Pulmonary artery endothelial cell (primary cell): Measurements from ENCODE around the gene UNC13B. TPM values are rescaled to one million over a fixed set of nuclear protein-coding genes. Genes with fewer than 3 reads are reported as not detected.

Experiments used
- DNase-seq: peaks from one replicate; pipeline ENCODE4 v3.0.0-alpha.2; 2011; ENCODE audit warnings: low read depth, low spot score
- total RNA-seq: library from RNA; depleted of rRNA; stranded (reverse); fragments of >200 nt; gene quantifications from 2 replicates; pipeline ENCODE4 v1.2.3, GENCODE V29; 2014

The UNC13B gene
- total RNA-seq, 1 donor from 2014 or later = 41.3 TPM

- DNase-seq = no peak
Measured at GRCh38 chr9:35322075-35322885, 160.5 kb downstream of the UNC13B start.

DNA sequence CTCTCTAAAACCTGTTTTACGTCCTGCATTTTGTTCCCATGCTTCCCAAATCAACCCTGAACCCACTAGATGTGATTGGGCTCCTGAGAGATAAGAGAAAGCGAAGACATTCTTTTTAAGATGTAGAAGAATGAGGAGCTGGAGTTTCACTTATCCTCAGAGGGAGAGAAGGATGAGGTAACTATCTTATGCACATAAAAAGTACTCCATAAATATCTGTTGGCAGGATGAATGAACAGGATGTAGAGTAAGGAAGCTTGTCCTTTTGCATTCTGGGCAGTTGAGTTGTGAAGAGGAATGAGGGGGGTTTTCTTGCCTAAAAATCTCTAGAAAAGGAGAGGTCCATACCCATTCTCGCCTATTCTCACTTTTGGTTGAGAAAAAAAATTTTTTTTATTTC lies 163.2 kb downstream of the UNC13B start:
- no peak for DNase-seq

DNA sequence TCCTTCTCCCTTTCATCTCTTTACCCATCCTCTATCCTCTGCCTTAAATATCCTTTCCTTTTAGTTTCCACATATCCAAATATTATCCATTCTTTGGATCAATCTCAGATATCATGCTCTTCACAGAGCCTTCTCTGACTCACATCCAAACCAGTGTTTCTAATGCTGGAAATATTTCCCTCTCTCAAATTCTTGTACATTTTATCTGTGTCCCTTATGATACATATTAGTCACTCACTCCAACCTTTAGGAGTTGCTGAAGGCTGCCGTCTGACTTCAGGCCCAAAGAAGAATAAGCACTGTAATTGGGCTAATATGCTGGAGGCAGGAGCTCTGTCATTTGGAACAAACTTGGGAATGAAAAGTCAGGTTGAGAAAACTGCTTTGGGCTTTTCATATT lies 171.7 kb downstream of the UNC13B start:
- DNase-seq = no peak

- DNase-seq = peak; percentile 97
Measured at GRCh38 chr9:35335164-35335563, 173.4 kb downstream of the UNC13B start.

- no peak for DNase-seq
Measured at GRCh38 chr9:35338086-35338485, 176.3 kb downstream of the UNC13B start.

- no peak for DNase-seq
Measured at GRCh38 chr9:35338561-35339274, 176.9 kb downstream of the UNC13B start.

GRCh38 chr9:35340046-35340445 lies 178.2 kb downstream of the UNC13B start:
- no peak for DNase-seq

GRCh38 chr9:35341021-35341420 lies 179.2 kb downstream of the UNC13B start:
- no peak for DNase-seq

DNA sequence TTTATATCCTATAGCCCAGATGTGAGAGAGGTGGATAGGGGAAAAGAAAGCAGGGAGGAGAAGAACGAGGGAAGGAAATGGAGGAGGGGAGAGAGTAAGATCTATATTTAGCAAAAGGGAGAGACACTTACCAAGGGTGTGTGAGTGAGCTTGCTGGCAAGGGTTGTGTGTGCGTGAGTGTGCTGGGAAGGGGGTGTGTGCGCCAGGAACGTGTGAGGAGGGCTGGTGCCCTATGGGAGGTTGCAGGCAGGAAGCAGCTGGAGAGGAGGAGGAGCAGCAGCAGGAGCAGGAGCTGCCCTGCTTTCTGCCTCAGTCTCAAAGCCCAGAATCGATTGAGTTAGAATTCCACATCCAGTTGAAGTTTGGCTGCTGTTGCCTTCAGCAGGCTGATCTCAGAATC lies 179.8 kb downstream of the UNC13B start:
- peak; percentile 78 for DNase-seq

GRCh38 chr9:35342221-35342958 lies 180.6 kb downstream of the UNC13B start:
- DNase-seq = no peak

DNA sequence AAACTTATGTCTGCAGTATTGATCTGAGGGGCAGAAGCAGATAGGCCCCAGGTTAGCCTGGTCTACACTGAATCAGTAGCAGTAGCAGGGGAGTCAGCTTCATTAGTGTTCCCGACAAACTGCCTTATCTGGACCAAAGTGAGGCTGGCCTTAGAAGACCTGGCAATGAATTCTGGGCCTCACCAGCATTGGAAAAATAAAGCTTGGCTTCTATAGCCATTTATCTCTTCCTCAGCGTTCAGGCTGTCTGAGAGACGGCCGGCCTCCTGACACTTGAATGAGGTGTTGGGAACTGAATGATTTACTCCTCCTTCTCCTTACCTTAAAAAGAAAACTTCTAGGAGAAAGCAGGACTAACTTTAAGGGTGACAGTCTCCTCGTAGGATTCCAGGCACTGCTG lies 186.3 kb downstream of the UNC13B start:
- DNase-seq = no peak

GRCh38 chr9:35349287-35349990 lies 187.6 kb downstream of the UNC13B start:
- no peak for DNase-seq

DNA sequence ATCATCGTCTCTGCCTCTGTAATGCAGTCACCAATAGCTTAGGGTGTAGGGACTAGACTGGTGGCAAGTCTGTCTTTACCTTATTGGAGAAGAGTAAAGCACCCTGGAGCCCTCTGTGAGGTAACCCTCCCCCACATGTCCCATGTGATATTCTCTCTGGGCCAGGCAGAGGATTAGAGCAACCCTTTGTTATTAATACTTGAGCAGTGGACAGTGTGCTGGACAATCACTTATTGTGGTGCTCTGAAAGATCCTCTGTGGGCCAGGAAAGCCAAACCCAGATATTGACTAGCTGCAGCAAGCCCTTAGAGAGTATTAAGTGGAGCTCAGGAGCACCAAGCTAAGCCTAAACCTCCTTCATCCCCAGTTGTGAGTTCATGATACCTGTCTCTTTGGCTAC lies 188.4 kb downstream of the UNC13B start:
- no peak for DNase-seq

DNA sequence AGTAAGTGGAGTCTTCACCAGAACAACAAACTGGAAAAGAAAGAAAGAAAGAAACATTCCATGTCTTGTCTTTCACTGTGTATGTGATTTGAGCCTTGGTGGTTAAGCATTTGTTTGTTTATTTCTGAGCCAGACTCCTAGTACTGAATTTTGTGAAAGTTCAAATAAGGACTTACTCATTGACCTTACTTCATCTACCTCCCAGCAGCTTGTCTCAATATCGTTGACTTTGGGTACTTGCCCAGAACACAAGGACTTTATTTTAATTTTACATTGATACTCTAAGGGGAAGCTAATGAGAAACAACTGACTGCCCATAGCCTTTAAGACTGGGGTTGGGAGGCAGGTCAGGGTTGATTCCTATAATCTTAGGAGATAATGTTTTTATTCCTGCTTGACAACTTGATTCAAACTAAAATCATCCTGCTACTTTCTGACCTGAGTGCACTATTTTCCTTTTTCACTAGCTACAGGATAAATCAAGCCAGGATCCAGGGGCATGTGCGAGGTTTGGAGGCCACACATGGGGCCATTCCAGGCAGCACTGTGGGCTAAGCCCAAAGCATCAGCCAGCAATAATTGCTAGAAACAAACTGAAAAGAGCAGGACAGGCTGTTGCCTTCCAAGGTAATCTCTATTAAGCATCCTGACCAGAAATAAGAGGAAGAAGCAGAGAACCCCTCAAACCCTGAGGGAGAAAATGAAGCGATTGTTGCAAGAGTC lies 189.2 kb downstream of the UNC13B start:
- DNase-seq = no peak

DNA sequence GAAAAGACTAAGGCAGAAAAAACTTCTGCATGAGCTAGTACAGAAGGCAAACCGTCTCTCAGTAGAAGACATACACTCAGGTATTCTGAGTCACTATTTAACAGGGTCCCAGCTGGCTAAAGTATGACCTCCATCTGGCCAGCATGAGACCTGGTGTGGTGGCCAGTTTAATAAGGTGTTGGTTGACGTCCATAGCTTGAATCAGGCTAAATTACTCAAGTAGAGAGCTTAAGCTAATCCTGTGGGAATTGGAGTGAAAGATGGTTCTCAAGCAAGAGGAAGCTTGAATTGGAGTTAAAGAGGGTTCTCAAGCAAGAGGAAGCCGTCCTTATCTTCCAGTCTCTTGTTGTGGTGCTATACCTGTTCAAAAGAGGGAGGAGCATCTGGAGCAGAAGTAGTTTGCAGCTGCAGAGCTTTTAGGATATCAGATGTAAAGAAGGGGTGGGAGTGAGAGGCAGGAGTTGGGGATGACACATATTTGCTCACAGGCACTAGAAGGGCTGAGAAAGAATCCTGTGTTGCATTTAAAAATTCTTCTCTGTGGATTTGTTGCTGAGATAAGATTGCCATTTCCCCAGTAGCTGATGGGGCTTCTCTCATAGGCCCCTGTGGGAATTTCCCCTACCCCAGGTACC lies 192.0 kb downstream of the UNC13B start:
- no peak for DNase-seq

GRCh38 chr9:35355939-35356338 lies 194.1 kb downstream of the UNC13B start:
- DNase-seq = no peak

GRCh38 chr9:35357116-35357515 lies 195.3 kb downstream of the UNC13B start:
- DNase-seq = no peak

DNA sequence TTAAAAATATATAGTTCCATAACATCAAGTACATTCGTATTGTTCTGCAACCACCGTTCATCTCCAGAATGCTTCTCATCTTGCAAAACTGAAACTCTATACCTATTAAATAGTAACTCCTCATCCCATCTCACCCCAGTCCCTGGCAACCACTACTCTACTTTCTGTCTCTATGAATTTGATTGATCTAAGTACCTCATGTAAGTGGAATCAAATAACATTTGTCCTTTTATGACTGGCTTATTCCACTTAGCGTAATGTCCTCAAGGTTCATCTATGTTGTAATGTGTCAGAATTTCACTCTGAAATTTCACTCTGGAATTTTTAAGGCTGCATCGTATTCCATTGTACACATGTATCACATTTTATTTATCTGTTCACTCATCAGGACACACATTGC lies 196.0 kb downstream of the UNC13B start:
- no peak for DNase-seq

- DNase-seq = no peak
Measured at GRCh38 chr9:35364817-35365585, 203.2 kb downstream of the UNC13B start.

DNA sequence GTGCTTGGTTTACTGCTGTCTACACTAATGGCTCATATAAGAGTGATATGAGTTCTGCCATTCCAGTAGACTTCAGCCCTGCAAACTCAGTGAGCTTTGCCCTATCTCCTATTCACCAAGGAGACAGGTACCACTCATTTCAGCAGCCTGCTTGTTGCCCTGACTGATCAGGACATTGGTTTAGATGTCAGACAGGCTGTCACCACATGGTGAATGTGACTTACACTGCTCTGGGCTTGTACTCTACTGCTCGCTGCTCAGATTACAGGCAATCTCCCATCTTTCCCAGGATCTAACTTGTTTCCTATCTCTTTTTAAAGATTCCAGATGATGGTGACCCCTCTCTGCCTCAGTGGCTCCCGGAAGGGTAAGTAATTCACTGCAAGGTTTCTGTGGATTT lies 204.8 kb downstream of the UNC13B start:
- DNase-seq = no peak
